Measurements from ENCODE around the gene ANTXR1. TPM values are rescaled to one million over a fixed set of nuclear protein-coding genes. Genes with fewer than 3 reads are reported as not detected.
A peak's percentile ranks its signal among the peaks of the same experiment; 100 is the strongest.

ANTXR1 gene
- total and polyA plus RNA-seq, 9 of the 15 experiments (the other 6 are each of a cell fraction or from before 2014, with no cell fraction given), result 0.07 to 1.00 (median 0.54) TPM

- TF ChIP-seq POLR3A (IDR thresholded peaks at IDR 0.05; ENCODE audit: borderline replicate concordance, extremely low read depth, insufficient read depth, insufficient read length), result no peak
Measured at GRCh38 chr2:68980956-68981355, 32.0 kb upstream of the ANTXR1 start (continued).

- no peak for DNase-seq (ENCODE audit: extremely low read depth in 1 of 4, low spot score in 3 of 4)
- ChIA-PET CTCF (ENCODE audit: low intra/inter-chr PET ratio) (no interaction called here), POLR2A (no interaction called here)
- intact Hi-C loops (cut with micrococcal nuclease), result no loop called here
- no TSS peak for BruUV-seq (replicated peaks)
- Histone ChIP-seq H3K27ac (ENCODE audit: extremely low read depth, low read depth, low read length) (no peak overlapping the region), H3K4me3 (no peak overlapping the region), H2AFZ (ENCODE audit: low read depth, low read length) (no peak overlapping the region), H3K9me3 (replicated peaks; ENCODE audit: control insufficient read depth, insufficient read depth, low read depth, low read length) (no peaks in the 10 kb centered on the region), H3K27me3 (ENCODE audit: control insufficient read depth in 2 of 2, insufficient read depth in 2 of 2, low read length in 2 of 2) (peaks cover 0 to 16% of the 10 kb centered on the region in 2 experiments; a peak in 4 of 5 replicates), H3K79me2 (ENCODE audit: control insufficient read depth, insufficient read depth, low read length) (no peaks in the 10 kb centered on the region), H3K9ac (ENCODE audit: insufficient read depth in 1 of 2, low read depth in 2 of 2, low read length in 2 of 2) (no peak overlapping the region), H3K36me3 (ENCODE audit: control insufficient read depth, insufficient read depth, low read length) (no peaks in the 10 kb centered on the region), H4K20me1 (replicated peaks; ENCODE audit: control insufficient read depth, insufficient read depth, low read length) (no peaks in the 10 kb centered on the region), H3K4me2 (ENCODE audit: insufficient read depth, low read length) (no peak overlapping the region), H3K4me1 (replicated peaks in 1 of 2; ENCODE audit: control insufficient read depth in 2 of 2, insufficient read depth in 2 of 2, low read length in 2 of 2) (no peaks in the 10 kb centered on the region), H3K9me1 (ENCODE audit: control insufficient read depth, insufficient read depth, low read length) (no peaks in the 10 kb centered on the region)
- FAIRE-seq, result no peak
- ATAC-seq, result no peak
- WGBS (ENCODE audit: insufficient coverage, low coverage, missing lambda C conversion rate), result 3% methylated on average over 5 of the region's 5 CpGs
- in situ Hi-C loops (cut with MboI), result no loop called here
- TF ChIP-seq FOSL1 (tag; conservative IDR thresholded peaks at IDR 0.05), result no peak
- TF ChIP-seq ZNF766 (CRISPR knock-in tag; conservative IDR thresholded peaks at IDR 0.05), result no peak
- TF ChIP-seq TEAD4 (IDR thresholded peaks at IDR 0.05; ENCODE audit: low read length), result 0 out of 2 replicates have a peak, but pooled peaks have one; percentile 30
- TF ChIP-seq TEAD4 (CRISPR knock-in tag; IDR thresholded peaks at IDR 0.05; ENCODE audit: borderline replicate concordance), result no peak
- no peak for TF ChIP-seq TEAD1 (CRISPR knock-in tag; IDR thresholded peaks at IDR 0.05)
- TF ChIP-seq NR2C2 (CRISPR knock-in tag; IDR thresholded peaks at IDR 0.05), result no peak
- TF ChIP-seq NR2C2 (tag; IDR thresholded peaks at IDR 0.05), result 0 out of 2 replicates have a peak, but pooled peaks have one; percentile 16
- TF ChIP-seq CAMTA2 (CRISPR knock-in tag; conservative IDR thresholded peaks at IDR 0.05), result no peak
- TF ChIP-seq ZNF511 (CRISPR knock-in tag; IDR thresholded peaks at IDR 0.05), result no peak
- no peak for TF ChIP-seq ZNF699 (CRISPR knock-in tag; IDR thresholded peaks at IDR 0.05; ENCODE audit: insufficient replicate concordance)
- no peak for TF ChIP-seq BDP1 (IDR thresholded peaks at IDR 0.05; ENCODE audit: insufficient read depth, insufficient read length)
- no peak for TF ChIP-seq PREB (CRISPR knock-in tag; IDR thresholded peaks at IDR 0.05)
- TF ChIP-seq PPARD (CRISPR knock-in tag; IDR thresholded peaks at IDR 0.05), result no peak
- TF ChIP-seq RBBP5 (IDR thresholded peaks at IDR 0.05; ENCODE audit: borderline replicate concordance, insufficient read depth, low read length, poor library complexity, severe bottlenecking), result no peak
- no peak for TF ChIP-seq ATF6 (CRISPR knock-in tag; IDR thresholded peaks at IDR 0.05)
- no peak for TF ChIP-seq ETV6 (IDR thresholded peaks at IDR 0.05; ENCODE audit: borderline replicate concordance in 1 of 2, low read depth in 2 of 2, low read length in 1 of 2)
- no peak for TF ChIP-seq ETV6 (CRISPR knock-in tag; IDR thresholded peaks at IDR 0.05; ENCODE audit: borderline replicate concordance)
- no peak for TF ChIP-seq KLF6 (CRISPR knock-in tag; IDR thresholded peaks at IDR 0.05; ENCODE audit: borderline replicate concordance)
Measured at GRCh38 chr2:68987021-68987503, 25.9 kb upstream of the ANTXR1 start.
